Right cardiac atrium (tissue), 5 donors: ENCODE results near the gene PRKAR1A. TPM values are rescaled to one million over a fixed set of nuclear protein-coding genes. Genes with fewer than 3 reads are reported as not detected.

ENCODE experiments used
- ATAC-seq, 2 donors: fragments of 200-7000 bp; cut with Tn5 transposase; one replicate each; pipeline versions ENCODE4 v1.8.0 to v1.9.1; 2020; ENCODE audit warnings: moderate library complexity in 2 of 2, mild to moderate bottlenecking in 1 of 2
- DNase-seq, 3 donors: peaks; one replicate each; pipeline ENCODE4 v3.0.0-alpha.2; 2020
- H3K27ac ChIP-seq: one replicate; pipeline ENCODE4 v1.5.1; 2013; ENCODE audit warnings: mild to moderate bottlenecking, low read length, control low read depth, moderate library complexity
- H3K27me3 ChIP-seq: one replicate; pipeline ENCODE4 v1.6.1; 2013; ENCODE audit not compliant: control insufficient read depth, insufficient read depth
- H3K4me1 ChIP-seq: one replicate; pipeline ENCODE4 v1.6.1; 2013; ENCODE audit warnings: low read length; ENCODE audit not compliant: control insufficient read depth, insufficient read depth
- H3K4me3 ChIP-seq: one replicate; pipeline ENCODE4 v1.5.1; 2013; ENCODE audit warnings: low read length, control low read depth
- H3K9me3 ChIP-seq: one replicate; pipeline ENCODE4 v1.6.1; 2013; ENCODE audit warnings: low read length; ENCODE audit not compliant: control insufficient read depth
- WGBS: extraction: QIAGEN DNeasy Blood & Tissue Kit; methylation state at CpG from one replicate; pipeline ENCODE4 v1.1.7; 2013; 5-methylcytosine and 5-hydroxymethylcytosine counted together
- intact Hi-C, 4 donors: fragments of 100-400 bp; cut with DNase I; formaldehyde crosslinking; loops; one replicate each; pipeline versions ENCODE4 v1.11.0 to v1.14.0; 2022 to 2023
- polyA plus RNA-seq: library from polyadenylated mRNA; stranded (reverse); fragments of 200-250 nt; gene quantifications from one replicate; pipeline ENCODE4 v1.2.3, GENCODE V29; 2013
- total RNA-seq, 4 donors: library from RNA; stranded (reverse); fragmentation: NEBNext Ultra II Directional; extraction: Animal tissue kit (Norgen Biotek cat#: 25700); gene quantifications; one replicate each; pipeline ENCODE4 v1.2.1, GENCODE V29; 2021
- donor health status: healthy with polysubstance abuse.
- donor health status: DM: no; HTN: yes; CAD: no.
- donor health status: DM: no; HTN: no; CAD: no.
- donor health status: DM: no; HTN: yes; CAD: no; lungs with severe emphysema.
- donor health status: DM: yes; HTN: yes; CAD: no.

PRKAR1A gene
- total and polyA plus RNA-seq, 5 donors = 187 to 768 (median 582) TPM

DNA sequence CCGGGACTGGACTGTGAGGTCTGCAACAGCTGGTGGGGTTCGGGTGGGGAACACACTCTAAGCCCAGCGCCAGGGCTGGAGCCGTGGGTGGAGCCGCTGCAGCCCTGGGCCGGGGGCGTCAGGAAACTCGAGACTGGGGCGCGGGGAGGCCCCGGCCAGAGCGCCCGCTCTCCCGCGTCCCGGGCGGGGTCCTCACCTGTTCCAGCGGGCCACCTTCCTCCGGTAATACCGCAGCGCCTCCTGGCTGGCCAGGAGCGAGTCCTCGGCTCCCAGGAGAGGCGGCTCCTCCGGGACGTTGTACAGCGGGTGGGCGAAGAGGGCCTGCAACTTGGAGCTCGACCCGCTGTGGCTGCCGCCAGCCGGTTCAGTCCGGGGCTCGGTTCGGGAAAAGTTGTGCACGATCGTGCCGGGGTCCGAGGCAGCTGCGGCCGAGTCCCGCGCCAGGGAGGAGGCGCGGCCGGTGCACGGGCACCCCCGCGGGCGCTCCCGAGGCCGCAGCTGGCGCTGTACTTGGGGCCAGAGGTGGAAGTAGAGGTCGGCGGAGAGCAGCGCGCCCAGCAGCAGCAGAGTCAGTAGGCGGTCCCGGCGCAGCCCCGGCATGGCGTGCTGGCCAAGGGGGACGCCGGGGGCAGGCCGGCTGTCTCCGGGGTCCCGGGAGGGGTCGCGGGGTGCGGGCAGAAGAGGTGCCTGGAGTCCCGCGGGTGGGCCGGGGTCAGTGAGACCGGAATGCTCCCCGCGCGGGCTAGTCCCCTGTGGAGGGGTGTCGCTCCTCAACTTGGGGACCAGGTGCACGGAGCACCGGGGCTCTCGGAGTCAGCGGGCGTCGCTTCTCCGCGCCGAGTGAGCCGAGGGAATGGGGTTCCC lies 88.1 kb downstream of the PRKAR1A start:
- 1% methylated on average over 88 of the region's 88 CpGs for WGBS
- no peaks in the 10 kb centered on the region for H3K4me1 ChIP-seq
- no peaks in the 10 kb centered on the region for H3K9me3 ChIP-seq
- H3K27me3 ChIP-seq = no peaks in the 10 kb centered on the region
- intact Hi-C loops = no loop called here
- peak; percentile 58 to 68 for ATAC-seq
- H3K27ac ChIP-seq = peak overlapping the region; percentile 25
- DNase-seq = peak; percentile 50 to 83 (median 79)
- peak overlapping the region; percentile 82 for H3K4me3 ChIP-seq

Other genes with a start within 250 kb of the PRKAR1A start
- under 1 TPM; 0.21 to 0.86 (median 0.41) TPM for gene SLC16A6, start 221.3 kb upstream of the PRKAR1A start, total RNA-seq
- 0.23 TPM for gene SLC16A6, start 221.3 kb upstream of the PRKAR1A start, polyA plus RNA-seq
- gene ARSG, start 220.9 kb upstream of the PRKAR1A start, total RNA-seq = 1 to 10 TPM; 4.7 to 9.3 (median 6.8) TPM
- 2.8 TPM for gene ARSG, start 220.9 kb upstream of the PRKAR1A start, polyA plus RNA-seq
- gene WIPI1, start 54.9 kb upstream of the PRKAR1A start, total RNA-seq = 10 to 100 TPM; 42.6 to 71.3 (median 53.5) TPM
- 44.2 TPM for gene WIPI1, start 54.9 kb upstream of the PRKAR1A start, polyA plus RNA-seq
- 10 to 100 TPM in 1 of 4 donors, 1 to 10 TPM in 3; 2.0 to 10.1 (median 3.7) TPM for gene FAM20A, start 88.9 kb downstream of the PRKAR1A start, total RNA-seq
- gene FAM20A, start 88.9 kb downstream of the PRKAR1A start, polyA plus RNA-seq = 2.3 TPM